ENCODE measurements around the gene DDX23. TPM values are rescaled to one million over a fixed set of nuclear protein-coding genes. Genes with fewer than 3 reads are reported as not detected.
"Not testable (repeated sequence)": the region's sequence is repeated elsewhere in the genome, so short reads cannot be mapped to it uniquely, and the experiment has no call there.

The DDX23 gene
- total RNA-seq, 6 donors from 2014 or later, result 64.5 to 163 (median 81.8) TPM

DNA sequence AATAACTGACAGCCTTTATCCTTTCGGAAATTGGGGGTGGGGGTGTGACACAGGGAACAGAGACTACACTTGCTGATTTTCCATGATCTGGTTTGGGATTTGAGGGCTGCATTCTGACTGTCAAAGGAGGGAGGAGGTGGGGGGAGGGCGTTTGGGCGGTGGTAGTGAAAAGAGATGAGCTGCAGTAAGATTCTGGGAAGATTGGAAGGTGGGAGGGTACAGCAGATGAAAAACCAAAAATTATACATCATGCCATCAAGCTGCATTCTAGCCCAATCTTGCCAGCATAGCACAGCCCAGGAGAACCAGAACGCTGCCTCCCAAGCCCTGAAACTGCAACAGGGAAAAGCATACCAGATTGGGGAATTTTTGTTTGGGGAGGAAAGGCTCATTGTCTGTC, 11.3 kb upstream of the DDX23 start:
- Histone ChIP-seq H3K4me1 (peaks cover 9 to 28% (median 16%) of the 10 kb centered on the region in 4 donors), H3K27me3 (no peaks in the 10 kb centered on the region), H3K9me3 (no peaks in the 10 kb centered on the region), H3K4me3 (peak overlapping the region in 1 of 4 donors; percentile 80), H3K36me3 (peaks cover 0 to 9% (median 4%) of the 10 kb centered on the region in 4 donors), H3K27ac (no peak overlapping the region)
- 82 to 86% methylated on average over 4 of the region's 4 CpGs for WGBS, 2 donors
- DNase-seq (no peak), ATAC-seq (ENCODE audit: low FRiP score in 2 of 2) (no peak)
- TF ChIP-seq, protein P1, sequence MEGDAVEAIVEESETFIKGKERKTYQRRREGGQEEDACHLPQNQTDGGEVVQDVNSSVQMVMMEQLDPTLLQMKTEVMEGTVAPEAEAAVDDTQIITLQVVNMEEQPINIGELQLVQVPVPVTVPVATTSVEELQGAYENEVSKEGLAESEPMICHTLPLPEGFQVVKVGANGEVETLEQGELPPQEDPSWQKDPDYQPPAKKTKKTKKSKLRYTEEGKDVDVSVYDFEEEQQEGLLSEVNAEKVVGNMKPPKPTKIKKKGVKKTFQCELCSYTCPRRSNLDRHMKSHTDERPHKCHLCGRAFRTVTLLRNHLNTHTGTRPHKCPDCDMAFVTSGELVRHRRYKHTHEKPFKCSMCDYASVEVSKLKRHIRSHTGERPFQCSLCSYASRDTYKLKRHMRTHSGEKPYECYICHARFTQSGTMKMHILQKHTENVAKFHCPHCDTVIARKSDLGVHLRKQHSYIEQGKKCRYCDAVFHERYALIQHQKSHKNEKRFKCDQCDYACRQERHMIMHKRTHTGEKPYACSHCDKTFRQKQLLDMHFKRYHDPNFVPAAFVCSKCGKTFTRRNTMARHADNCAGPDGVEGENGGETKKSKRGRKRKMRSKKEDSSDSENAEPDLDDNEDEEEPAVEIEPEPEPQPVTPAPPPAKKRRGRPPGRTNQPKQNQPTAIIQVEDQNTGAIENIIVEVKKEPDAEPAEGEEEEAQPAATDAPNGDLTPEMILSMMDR (IDR thresholded peaks at IDR 0.05), result no peak
- no peak for TF ChIP-seq EP300 (IDR thresholded peaks at IDR 0.05)
- no peak for TF ChIP-seq POLR2AphosphoS5 (IDR thresholded peaks at IDR 0.05)
- no peak for TF ChIP-seq POLR2A (IDR thresholded peaks at IDR 0.05)

DNA sequence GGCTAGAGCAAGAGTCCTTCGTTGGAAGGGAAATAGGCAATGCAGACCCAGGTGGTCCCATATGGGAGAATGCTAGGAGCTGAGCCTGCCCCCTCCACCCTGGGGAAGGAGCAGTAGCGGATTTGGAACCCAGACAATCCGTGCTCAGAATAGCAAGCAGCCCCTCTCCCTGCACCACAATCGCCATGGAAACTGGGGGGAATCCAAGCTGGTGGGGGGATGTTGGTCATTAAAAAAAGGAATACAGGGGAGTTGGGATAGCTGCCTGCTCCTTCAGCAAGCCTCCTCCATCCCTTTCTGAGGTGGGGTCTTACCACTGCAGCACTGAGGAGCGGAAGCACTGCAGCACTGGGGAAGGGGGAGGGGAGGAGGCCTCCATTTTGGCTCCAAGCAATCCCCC, 10.8 kb upstream of the DDX23 start:
- H3K4me3 ChIP-seq, result peak overlapping the region in 1 of 4 donors; percentile 80
- no peaks in the 10 kb centered on the region for H3K9me3 ChIP-seq
- TF ChIP-seq POLR2A (IDR thresholded peaks at IDR 0.05) (no peak), POLR2AphosphoS5 (IDR thresholded peaks at IDR 0.05) (no peak), EP300 (IDR thresholded peaks at IDR 0.05) (no peak)
- TF ChIP-seq, protein P1 (IDR thresholded peaks at IDR 0.05), result no peak
- DNase-seq (no peak), ATAC-seq (ENCODE audit: low FRiP score in 2 of 2) (no peak)
- H3K4me1 ChIP-seq, result peaks cover 9 to 28% (median 16%) of the 10 kb centered on the region in 4 donors
- peaks cover under 1 to 9% (median 5%) of the 10 kb centered on the region in 4 donors for H3K36me3 ChIP-seq
- no peaks in the 10 kb centered on the region for H3K27me3 ChIP-seq
- 83 to 88% methylated on average over 5 of the region's 5 CpGs for WGBS, 2 donors
- H3K27ac ChIP-seq, result no peak overlapping the region

DNA sequence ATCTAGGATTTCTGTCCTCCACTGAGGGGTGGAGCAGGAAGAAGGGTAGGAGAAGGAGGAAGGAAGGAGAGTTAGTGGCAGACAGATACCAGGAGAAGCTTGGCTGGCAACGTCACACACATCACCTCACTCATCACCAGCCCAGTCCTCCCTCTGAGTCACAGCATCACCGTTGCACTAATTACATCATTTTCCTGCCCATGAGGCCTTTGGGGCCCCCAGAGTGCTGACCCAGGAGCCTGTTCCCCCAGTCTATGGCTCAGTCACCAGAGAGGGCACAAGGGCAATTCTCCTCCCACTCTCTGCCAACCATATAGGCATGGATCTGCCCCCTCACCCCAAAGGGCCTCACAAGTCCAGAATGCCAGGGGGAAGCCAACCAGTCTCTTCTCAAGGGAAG, 9.1 kb upstream of the DDX23 start:
- no peak for ATAC-seq (ENCODE audit: low FRiP score in 2 of 2)
- DNase-seq, result no peak
- Histone ChIP-seq H3K27ac (no peak overlapping the region), H3K27me3 (no peaks in the 10 kb centered on the region), H3K36me3 (peaks cover 3 to 12% (median 6%) of the 10 kb centered on the region in 4 donors), H3K4me3 (no peak overlapping the region), H3K4me1 (peaks cover 9 to 26% (median 15%) of the 10 kb centered on the region in 4 donors), H3K9me3 (no peaks in the 10 kb centered on the region)
- TF ChIP-seq POLR2AphosphoS5 (IDR thresholded peaks at IDR 0.05), result no peak
- 22 to 48% methylated on average over 2 of the region's 2 CpGs for WGBS, 2 donors

DNA sequence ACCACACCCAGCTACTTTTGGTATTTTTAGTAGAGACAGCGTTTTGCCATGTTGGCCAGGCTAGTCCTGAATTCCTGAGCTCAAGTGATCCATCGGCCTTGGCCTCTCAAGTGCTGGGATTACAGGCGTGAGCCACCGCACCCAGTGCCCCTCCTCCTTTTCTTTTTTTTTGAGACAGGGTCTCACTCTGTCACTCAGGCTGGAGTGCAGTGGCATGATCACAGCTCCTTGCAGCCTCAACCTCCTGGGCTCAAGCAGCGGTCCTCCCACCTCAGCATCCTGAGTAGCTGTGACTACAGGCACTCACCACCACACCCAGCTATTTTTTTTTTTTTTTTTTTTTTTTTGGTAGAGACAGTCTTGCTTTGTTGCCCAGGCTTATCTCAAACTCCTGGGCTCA, 8.3 kb upstream of the DDX23 start:
- Histone ChIP-seq H3K36me3 (peaks cover 3 to 12% (median 6%) of the 10 kb centered on the region in 4 donors), H3K4me1 (peaks cover 6 to 21% (median 10%) of the 10 kb centered on the region in 4 donors)
- DNase-seq; H3K9me3 ChIP-seq; H3K4me3 ChIP-seq; ATAC-seq (ENCODE audit: low FRiP score in 2 of 2); H3K27ac ChIP-seq; H3K27me3 ChIP-seq: not testable (repeated sequence)
- 72 to 84% methylated on average over 5 of the region's 5 CpGs for WGBS, 2 donors

DNA sequence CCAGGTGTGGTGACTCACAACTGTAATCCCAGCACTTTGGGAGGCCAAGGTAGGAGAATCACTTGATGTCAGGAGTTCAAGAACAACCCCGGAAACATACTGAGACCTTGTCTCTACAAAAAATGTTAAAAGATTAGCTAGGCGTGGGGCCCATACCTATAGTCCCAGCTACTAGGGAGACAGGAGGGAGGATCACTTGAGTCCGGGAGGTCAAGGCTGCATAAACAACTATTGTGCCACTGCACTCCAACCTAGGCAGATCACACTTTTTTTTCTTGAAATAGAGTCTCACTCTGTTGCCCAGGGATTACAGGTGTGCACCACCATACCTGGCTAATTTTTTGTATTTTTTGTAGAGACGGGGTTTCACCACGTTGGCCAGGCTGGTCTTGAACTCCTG, 7.6 kb upstream of the DDX23 start:
- Histone ChIP-seq H3K27ac (no peak overlapping the region), H3K9me3 (no peaks in the 10 kb centered on the region), H3K4me1 (peaks cover 0 to 15% (median 4%) of the 10 kb centered on the region in 4 donors), H3K4me3 (no peak overlapping the region), H3K36me3 (peaks cover 3 to 12% (median 6%) of the 10 kb centered on the region in 4 donors), H3K27me3 (no peaks in the 10 kb centered on the region)
- TF ChIP-seq POLR2AphosphoS5 (IDR thresholded peaks at IDR 0.05), result no peak
- TF ChIP-seq EP300 (IDR thresholded peaks at IDR 0.05), result no peak
- TF ChIP-seq, protein P1 (IDR thresholded peaks at IDR 0.05), result no peak
- no peak for TF ChIP-seq POLR2A (IDR thresholded peaks at IDR 0.05)
- no peak for ATAC-seq (ENCODE audit: low FRiP score in 2 of 2)
- WGBS, 2 donors, result 93 to 96% methylated on average over 5 of the region's 5 CpGs
- DNase-seq, result no peak

DNA sequence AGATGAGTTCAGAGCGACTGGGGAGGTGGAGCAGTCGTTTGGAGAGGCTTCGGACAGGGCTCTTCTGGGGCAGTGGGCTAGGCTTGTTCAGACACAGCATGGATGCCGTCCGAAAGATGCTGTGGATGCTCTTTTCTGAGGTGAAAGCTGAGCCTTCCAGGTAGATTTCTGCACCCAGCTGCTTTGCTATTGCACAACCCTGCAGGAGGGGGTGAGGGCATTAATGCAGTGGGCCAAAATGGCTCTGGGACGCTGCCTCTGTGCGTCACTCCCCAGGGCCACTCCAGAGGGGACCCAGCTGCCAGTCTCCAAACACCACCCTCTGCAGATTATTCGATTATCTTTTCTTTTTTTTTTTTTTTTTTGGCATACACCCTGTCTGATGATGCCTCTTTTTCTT, 6.1 kb upstream of the DDX23 start:
- no peak for ATAC-seq (ENCODE audit: low FRiP score in 2 of 2)
- 81% methylated on average over 8 of the region's 8 CpGs for WGBS, 2 donors
- Histone ChIP-seq H3K27me3 (no peaks in the 10 kb centered on the region), H3K27ac (no peak overlapping the region), H3K9me3 (no peaks in the 10 kb centered on the region), H3K4me3 (no peak overlapping the region), H3K4me1 (peaks cover 0 to 2% (median under 1%) of the 10 kb centered on the region in 4 donors), H3K36me3 (peaks cover 3 to 12% (median 6%) of the 10 kb centered on the region in 4 donors)
- TF ChIP-seq, protein P1 (IDR thresholded peaks at IDR 0.05), result no peak
- no peak for DNase-seq

Measured in upper lobe of left lung (tissue), 6 donors.